GM21360 (cell line): Measurements from ENCODE around the gene CNTNAP5.

ENCODE experiments used
- ATAC-seq: cut with Tn5 transposase; IDR thresholded peaks from one replicate; pipeline ENCODE4 v1.9.1; 2021; ENCODE audit warnings: mild to moderate bottlenecking, moderate library complexity; ENCODE audit not compliant: unreplicated experiment

CNTNAP5 gene

GRCh38 chr2:124585277-124585676, 560.2 kb downstream of the CNTNAP5 start:
- ATAC-seq: no peak

DNA sequence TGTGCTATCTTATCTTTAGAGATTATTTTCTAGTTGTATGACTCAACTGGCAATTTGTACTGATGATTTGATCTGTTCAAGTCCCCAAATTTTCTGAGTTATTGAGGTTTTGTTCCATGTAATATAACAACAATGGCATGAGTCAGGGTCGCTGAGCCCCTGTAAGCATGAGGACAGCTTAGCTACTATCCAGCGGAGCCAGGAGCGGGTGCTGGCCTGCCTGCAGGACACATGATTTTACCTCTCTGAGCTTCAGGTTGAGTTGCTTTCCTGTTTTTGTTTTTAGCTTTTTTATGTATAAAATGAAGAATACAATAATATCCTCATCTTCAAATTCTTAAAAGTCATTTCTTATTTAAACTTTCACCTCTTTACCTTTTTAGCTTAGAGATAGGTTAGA, 561.1 kb downstream of the CNTNAP5 start:
- no peak for ATAC-seq

DNA sequence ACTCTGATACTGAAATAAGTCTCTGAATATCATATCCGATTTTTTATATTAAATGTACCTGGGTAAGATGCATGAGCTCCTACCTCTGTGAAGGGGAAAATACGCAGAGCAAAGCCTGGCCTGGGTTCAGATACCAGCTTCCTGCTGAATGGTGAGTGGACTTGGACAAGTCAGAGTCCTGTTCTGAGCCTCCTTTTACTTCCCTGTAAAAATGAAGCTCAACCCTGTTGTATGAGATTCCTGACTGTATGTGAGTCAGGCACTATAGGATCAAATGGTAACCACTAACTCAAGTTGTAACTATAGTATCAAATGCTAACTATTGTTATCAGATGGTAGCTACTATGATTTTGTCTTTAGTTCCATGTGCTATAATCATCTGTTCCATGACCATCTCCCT, 561.7 kb downstream of the CNTNAP5 start:
- no peak for ATAC-seq

- ATAC-seq: no peak
These were observed 564.9 kb downstream of the CNTNAP5 start for GRCh38 chr2:124589971-124590370.

- no peak for ATAC-seq
These were observed 577.7 kb downstream of the CNTNAP5 start for GRCh38 chr2:124602759-124603158.

DNA sequence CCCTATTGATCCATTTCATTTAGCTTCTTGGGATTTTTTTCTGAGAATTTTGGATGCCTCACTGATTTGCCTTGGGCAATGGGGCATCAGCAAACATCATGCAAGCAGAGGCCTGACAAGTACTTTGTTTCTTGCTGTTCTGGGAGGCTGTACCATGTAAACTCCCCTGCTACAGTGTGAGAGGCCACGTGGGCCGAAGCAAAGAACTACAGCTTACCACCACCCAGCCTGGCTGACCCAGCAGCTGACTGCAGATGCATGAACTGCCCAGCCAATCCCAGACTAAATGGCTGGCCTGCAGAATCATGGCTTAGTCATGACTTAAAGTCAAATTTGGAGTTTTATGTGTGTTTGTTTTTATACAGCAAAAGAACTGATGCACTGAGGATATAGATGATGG, 579.9 kb downstream of the CNTNAP5 start:
- no peak for ATAC-seq

- no peak for ATAC-seq
These were observed 582.6 kb downstream of the CNTNAP5 start for GRCh38 chr2:124607679-124608078.

- ATAC-seq: no peak
These were observed 584.6 kb downstream of the CNTNAP5 start for GRCh38 chr2:124609667-124610066.

DNA sequence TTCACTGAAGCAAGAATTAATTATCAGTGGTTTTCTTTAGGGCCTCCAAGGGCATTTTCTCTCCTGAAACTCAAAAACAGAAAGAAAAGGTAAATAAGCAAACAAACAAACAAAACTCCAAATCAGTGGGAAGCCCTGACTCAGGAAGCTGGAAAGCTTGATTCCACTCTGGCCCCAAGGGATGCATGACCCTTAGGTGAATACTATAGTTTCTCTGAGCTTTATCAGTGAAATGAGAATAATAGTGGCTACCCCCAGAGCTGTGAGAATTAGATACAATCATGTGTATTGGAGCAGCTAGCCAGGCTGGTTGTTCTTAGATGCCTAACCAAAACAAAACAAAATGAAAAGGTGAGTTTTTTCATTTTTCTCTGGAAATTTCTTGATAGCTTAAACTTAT, 585.1 kb downstream of the CNTNAP5 start:
- no peak for ATAC-seq

DNA sequence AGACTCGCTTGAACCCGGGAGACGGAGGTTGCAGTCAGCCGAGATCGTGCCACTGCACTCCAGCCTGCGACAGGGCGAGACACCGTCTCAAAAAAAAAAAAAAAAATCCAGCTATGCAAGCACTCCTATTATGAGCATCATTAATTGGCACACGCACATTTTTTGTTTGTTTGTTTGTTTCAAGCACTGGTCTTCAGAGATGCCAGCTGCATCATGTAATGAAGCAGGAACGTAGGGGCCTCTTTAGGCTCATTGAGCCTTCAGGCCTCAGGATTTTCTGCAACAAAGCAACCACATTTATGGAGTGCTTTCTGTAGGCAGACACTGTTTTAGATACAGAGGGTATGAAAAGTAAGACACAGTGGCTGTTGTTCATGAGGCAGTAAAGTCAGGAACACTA, 585.8 kb downstream of the CNTNAP5 start:
- no peak for ATAC-seq

- ATAC-seq: no peak
These were observed 598.5 kb downstream of the CNTNAP5 start for GRCh38 chr2:124623560-124623959.

DNA sequence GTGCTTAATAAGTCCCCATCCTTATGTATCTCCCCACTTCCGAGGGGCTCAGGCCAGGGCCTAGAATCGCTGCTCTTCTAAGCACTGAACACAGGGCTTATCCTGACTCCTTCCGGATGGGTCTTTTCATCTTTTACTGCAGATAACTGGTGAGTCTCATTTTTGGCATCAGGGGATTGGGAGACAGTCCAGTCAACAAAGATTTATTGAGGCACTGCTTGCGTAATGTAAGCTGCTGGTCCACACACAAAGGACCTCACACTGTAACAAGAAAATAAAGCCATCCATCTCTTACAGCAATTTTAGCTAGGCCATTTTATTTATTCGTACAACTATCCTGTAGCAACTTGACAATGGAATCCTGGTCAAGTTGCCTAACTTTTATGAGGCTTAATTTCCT, 600.5 kb downstream of the CNTNAP5 start:
- ATAC-seq: no peak

- no peak for ATAC-seq
These were observed 601.9 kb downstream of the CNTNAP5 start for GRCh38 chr2:124626993-124627392.

- no peak for ATAC-seq
These were observed 608.7 kb downstream of the CNTNAP5 start for GRCh38 chr2:124633812-124634211.

- ATAC-seq: no peak
These were observed 614.4 kb downstream of the CNTNAP5 start for GRCh38 chr2:124639524-124639923.

DNA sequence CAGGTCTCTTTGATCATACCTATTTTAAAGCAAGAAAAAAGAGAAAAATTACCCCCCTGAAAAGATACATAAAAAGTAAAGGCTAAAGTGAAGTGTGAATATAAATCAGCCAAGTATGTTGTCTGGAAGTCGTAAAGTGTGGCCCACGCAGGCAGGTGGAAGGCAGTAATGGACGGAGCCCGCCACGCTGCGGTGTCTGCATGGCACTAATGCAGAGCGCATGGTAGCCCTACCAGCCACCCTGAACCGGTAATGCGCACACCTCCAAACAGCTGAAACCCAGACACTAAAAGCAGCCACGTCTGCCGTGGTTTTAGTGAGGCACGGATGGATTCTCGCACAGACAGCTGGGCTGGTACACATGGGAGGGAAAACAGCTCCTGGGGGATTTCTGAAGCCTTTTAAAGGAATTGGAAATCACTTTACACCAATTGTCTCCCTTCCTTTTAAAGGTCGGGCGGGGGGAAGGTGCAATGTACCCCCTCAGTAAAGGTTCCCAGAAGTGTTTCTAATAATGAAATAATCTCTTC, 615.2 kb downstream of the CNTNAP5 start:
- no peak for ATAC-seq

GRCh38 chr2:124646166-124646815, 621.2 kb downstream of the CNTNAP5 start:
- no peak for ATAC-seq

- no peak for ATAC-seq
These were observed 622.2 kb downstream of the CNTNAP5 start for GRCh38 chr2:124647245-124647644.

GRCh38 chr2:124647663-124648062, 622.6 kb downstream of the CNTNAP5 start:
- no peak for ATAC-seq

GRCh38 chr2:124649001-124649400, 623.9 kb downstream of the CNTNAP5 start:
- ATAC-seq: no peak

DNA sequence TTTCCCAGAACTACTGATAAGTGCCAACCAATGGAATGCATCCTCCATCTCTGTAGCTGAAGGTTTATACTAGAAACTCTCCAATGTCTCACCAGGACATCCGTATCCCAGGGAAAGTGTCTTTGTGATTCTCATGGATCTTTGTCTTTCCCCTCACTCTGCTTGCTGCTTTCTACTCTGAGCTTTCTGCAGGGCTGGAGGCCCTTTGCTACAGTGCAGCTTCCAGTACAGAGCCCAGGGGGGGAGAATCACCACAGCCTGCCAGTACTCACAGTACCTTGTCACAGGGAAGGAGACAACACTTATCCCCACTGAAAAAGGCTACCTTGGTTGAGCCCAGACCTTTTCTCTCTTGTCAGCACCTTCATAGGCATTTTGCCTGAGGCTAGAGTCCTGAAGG, 627.0 kb downstream of the CNTNAP5 start:
- no peak for ATAC-seq

DNA sequence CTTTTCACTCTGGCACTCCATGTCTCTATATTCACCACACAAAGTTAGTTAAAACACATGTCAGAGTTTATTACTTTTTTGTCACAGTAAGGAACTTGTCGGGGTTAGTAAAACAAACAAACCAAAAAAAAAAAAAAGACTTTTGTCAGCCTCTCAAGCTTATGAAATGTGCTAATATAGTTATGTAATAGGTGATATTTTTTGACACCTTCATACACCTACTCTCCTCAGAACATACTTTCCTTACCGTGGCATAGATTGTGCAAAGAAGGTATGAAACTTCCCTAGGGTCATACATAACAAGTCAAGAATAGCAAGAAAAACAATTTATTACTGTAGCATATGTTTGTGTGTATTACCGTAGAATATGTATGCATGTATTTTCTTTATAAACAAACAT, 633.3 kb downstream of the CNTNAP5 start:
- no peak for ATAC-seq

DNA sequence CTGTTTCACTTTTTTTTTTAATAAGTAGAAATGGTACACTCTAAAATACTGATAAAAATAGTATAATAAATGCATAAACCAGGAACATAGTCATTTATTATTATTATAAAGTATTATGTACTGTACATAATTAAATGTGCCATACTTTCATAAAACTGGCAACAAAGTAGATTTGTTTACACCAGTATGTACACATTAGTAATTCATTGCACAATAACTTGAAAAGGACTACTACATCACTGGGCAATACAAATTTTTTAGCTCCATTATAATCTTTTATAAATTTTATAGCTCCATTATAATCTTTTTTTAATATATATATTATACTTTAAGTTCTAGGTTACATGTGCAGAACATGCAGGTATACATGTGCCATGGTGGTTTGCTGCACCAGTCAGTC, 636.5 kb downstream of the CNTNAP5 start:
- ATAC-seq: no peak
